ENCODE measurements around the gene CBLL1.

GRCh38 chr7:107694386-107694785 is 49.6 kb upstream of the CBLL1 start:
- TF ChIP-seq REST (IDR thresholded peaks at IDR 0.05; ENCODE audit: unreplicated experiment) (no peak), POLR2AphosphoS5 (IDR thresholded peaks at IDR 0.05; ENCODE audit: low read depth) (no peak), EZH2 (IDR thresholded peaks at IDR 0.05; ENCODE audit: low read depth, unreplicated experiment) (no peak), CTCF (conservative IDR thresholded peaks at IDR 0.05; ENCODE audit: low read depth in 2 of 2) (no peak), JUNB (IDR thresholded peaks at IDR 0.05; ENCODE audit: unreplicated experiment) (no peak)

All from GM23338 (cell line).